H1 (cell line): ENCODE data around the gene ADCY3. TPM values are rescaled to one million over a fixed set of nuclear protein-coding genes. Genes with fewer than 3 reads are reported as not detected.

ENCODE experiments used
- CTCF ChIA-PET: fragments of 300-600 bp; sonication (Branson Sonifier 250); formaldehyde crosslinking; loops from one replicate; lab custom pipeline; 2021; ENCODE audit not compliant: partially characterized antibody; lab: Charles Lee
- POLR2A ChIA-PET: fragments of 300-600 bp; sonication (Branson Sonifier 250); formaldehyde crosslinking; loops from one replicate; lab custom pipeline; 2021; ENCODE audit warnings: inconsistent platforms; ENCODE audit not compliant: partially characterized antibody; lab: Charles Lee
- DNase-seq, 2 experiments: peaks; one replicate each; pipeline versions ENCODE4 v3.0.0 to v3.0.0-alpha.2; 2010 to 2022; ENCODE audit warnings: low spot score in 2 of 2, low read depth in 1 of 2, mixed read lengths in 1 of 2
- FAIRE-seq: peaks from 2 replicates; lab custom pipeline; 2011; peaks lifted over from hg19 to GRCh38; lab: Jason Lieb, UNC
- H2AFZ ChIP-seq: 2 replicates; pipeline ENCODE4 v1.8.1; 2012; ENCODE audit warnings: low read length, inconsistent platforms
- H2AK5ac ChIP-seq: 2 replicates; pipeline ENCODE4 v1.6.1; 2013; ENCODE audit warnings: low read depth, low read length
- H2BK120ac ChIP-seq: replicated peaks from 2 replicates; pipeline ENCODE3; 2013; ENCODE audit warnings: low read depth, low read length, inconsistent platforms
- H2BK12ac ChIP-seq: 2 replicates; pipeline ENCODE4 v1.6.1; 2013; ENCODE audit warnings: low read depth, low read length
- H2BK15ac ChIP-seq: 2 replicates; pipeline ENCODE4 v1.6.1; 2013; ENCODE audit warnings: low read length
- H2BK20ac ChIP-seq: 2 replicates; pipeline ENCODE4 v1.6.1; 2013; ENCODE audit warnings: low read length
- H2BK5ac ChIP-seq: 2 replicates; pipeline ENCODE4 v1.6.1; 2013; ENCODE audit warnings: low read depth, low read length
- H3K14ac ChIP-seq: 2 replicates; pipeline ENCODE4 v1.6.1; 2013; ENCODE audit warnings: inconsistent platforms; ENCODE audit not compliant: insufficient read length
- H3K18ac ChIP-seq: 2 replicates; pipeline ENCODE4 v1.6.1; 2013; ENCODE audit warnings: low read length; ENCODE audit errors: extremely low read depth
- H3K23ac ChIP-seq: 2 replicates; pipeline ENCODE4 v1.6.1; 2013; ENCODE audit warnings: inconsistent platforms; ENCODE audit not compliant: insufficient read length
- H3K23me2 ChIP-seq: 2 replicates; pipeline ENCODE4 v1.6.1; 2013; ENCODE audit warnings: low read depth, low read length
- H3K27ac ChIP-seq: 2 replicates; pipeline ENCODE4 v1.6.1; 2011; ENCODE audit warnings: low read depth, low read length, inconsistent platforms
- H3K27me3 ChIP-seq, 4 experiments: replicated peaks in 1 of 4; 1 replicate in 1 of 4; 2 replicates in 3 of 4; pipeline versions ENCODE4 v1.6.1 to v1.8.1; 2011 to 2013; ENCODE audit warnings: low read length in 3 of 4, mild to moderate bottlenecking in 3 of 4, inconsistent platforms in 2 of 4, mixed read lengths in 2 of 4, moderate library complexity in 1 of 4; ENCODE audit not compliant: control insufficient read depth in 3 of 4, insufficient read depth in 3 of 4; ENCODE audit errors: extremely low read depth in 1 of 4
- H3K36me3 ChIP-seq, 4 experiments: 2 replicates each; pipeline versions ENCODE4 v1.6.1 to v1.8.1; 2011 to 2013; ENCODE audit warnings: mild to moderate bottlenecking in 4 of 4, low read length in 3 of 4, moderate library complexity in 2 of 4, control low read depth in 1 of 4, inconsistent platforms in 1 of 4; ENCODE audit not compliant: insufficient read depth in 4 of 4, control insufficient read depth in 2 of 4
- H3K4ac ChIP-seq: replicated peaks from 2 replicates; pipeline ENCODE3; 2013; ENCODE audit warnings: low read length, low read depth, mixed read lengths, inconsistent platforms; ENCODE audit not compliant: insufficient read length
- H3K4me1 ChIP-seq, 4 experiments: replicated peaks in 1 of 4; 1 replicate in 1 of 4; 2 replicates in 3 of 4; pipeline versions ENCODE4 v1.6.1 to v1.8.1; 2011 to 2013; ENCODE audit warnings: low read length in 3 of 4, inconsistent platforms in 2 of 4, mixed read lengths in 1 of 4; ENCODE audit not compliant: insufficient read depth in 4 of 4, control insufficient read depth in 3 of 4
- H3K4me2 ChIP-seq, 2 experiments: 2 replicates each; pipeline versions ENCODE4 v1.6.1 to v1.8.1; 2011 to 2013; ENCODE audit warnings: low read depth in 2 of 2, low read length in 2 of 2, control low read depth in 1 of 2, inconsistent platforms in 1 of 2, mild to moderate bottlenecking in 1 of 2; ENCODE audit not compliant: insufficient read depth in 1 of 2
- H3K4me3 ChIP-seq, 4 experiments: fragments of 200-600, 300-600 bp in 1 of 4; sonication (generic), shearing (Covaris generic), sonication (Bioruptor Twin) in 1 of 4; 2 replicates each; pipeline versions ENCODE4 v1.5.1 to v1.8.1; 2011 to 2016; ENCODE audit warnings: low read length in 4 of 4, low read depth in 3 of 4, control low read depth in 2 of 4, inconsistent platforms in 2 of 4, mild to moderate bottlenecking in 2 of 4, mixed read lengths in 1 of 4, moderate library complexity in 1 of 4; ENCODE audit not compliant: insufficient read depth in 2 of 4; ENCODE audit errors: extremely low read depth in 1 of 4
- H3K56ac ChIP-seq: replicated peaks from 2 replicates; pipeline ENCODE3; 2013; ENCODE audit warnings: low read depth, mild to moderate bottlenecking, mixed read lengths, low read length, inconsistent platforms; ENCODE audit not compliant: insufficient read length
- H3K79me1 ChIP-seq: 2 replicates; pipeline ENCODE4 v1.6.1; 2013; ENCODE audit warnings: low read depth, low read length, control low read depth
- H3K79me2 ChIP-seq, 2 experiments: 2 replicates each; pipeline versions ENCODE4 v1.6.1 to v1.8.1; 2012 to 2013; ENCODE audit warnings: low read length in 2 of 2, mild to moderate bottlenecking in 2 of 2, inconsistent platforms in 1 of 2; ENCODE audit not compliant: insufficient read depth in 2 of 2, control insufficient read depth in 1 of 2
- H3K9ac ChIP-seq, 4 experiments: replicated peaks in 1 of 4; 1 replicate in 1 of 4; 2 replicates in 3 of 4; pipeline versions ENCODE4 v1.6.1 to v1.8.1; 2011 to 2013; ENCODE audit warnings: low read depth in 3 of 4, low read length in 3 of 4, control low read depth in 2 of 4, mild to moderate bottlenecking in 2 of 4, moderate library complexity in 2 of 4, inconsistent platforms in 1 of 4; ENCODE audit errors: extremely low read depth in 1 of 4
- H3K9me3 ChIP-seq, 2 experiments: 2 replicates each; pipeline versions ENCODE4 v1.6.1 to v1.8.1; 2012 to 2013; ENCODE audit warnings: mild to moderate bottlenecking in 2 of 2, moderate library complexity in 2 of 2, control low read depth in 1 of 2, inconsistent platforms in 1 of 2, low read depth in 1 of 2, low read length in 1 of 2, mixed read lengths in 1 of 2; ENCODE audit not compliant: insufficient read depth in 2 of 2
- H4K20me1 ChIP-seq, 2 experiments: replicated peaks in 1 of 2; 2 replicates each; pipeline versions ENCODE3 to v1.8.1; 2011 to 2013; ENCODE audit warnings: inconsistent platforms in 2 of 2, low read length in 2 of 2, mild to moderate bottlenecking in 1 of 2; ENCODE audit not compliant: insufficient read depth in 2 of 2, control insufficient read depth in 1 of 2
- H4K5ac ChIP-seq: 2 replicates; pipeline ENCODE4 v1.6.1; 2013; ENCODE audit warnings: low read length, low read depth, mixed read lengths, inconsistent platforms; ENCODE audit not compliant: insufficient read length
- H4K8ac ChIP-seq: 2 replicates; pipeline ENCODE4 v1.8.0; 2013; ENCODE audit warnings: mild to moderate bottlenecking, moderate library complexity, low read length, inconsistent platforms; ENCODE audit not compliant: insufficient read depth; ENCODE audit errors: extremely low read depth
- H4K91ac ChIP-seq: replicated peaks from 2 replicates; pipeline ENCODE3; 2013; ENCODE audit warnings: low read length, mixed read lengths, inconsistent platforms; ENCODE audit not compliant: insufficient read length
- BRCA1 ChIP-seq: IDR thresholded peaks from 2 replicates; pipeline ENCODE4 v1.6.1; 2012; ENCODE audit warnings: low read depth, low read length, improper control_type of control experiment
- CBX5 ChIP-seq: fragments of 300-800, 300-1000 bp; sonication (generic); IDR thresholded peaks from 2 replicates; pipeline ENCODE4 v1.7.1; 2016; ENCODE audit warnings: antibody characterized with exemption, low read length, low read depth
- CHD2 ChIP-seq: IDR thresholded peaks from 2 replicates; pipeline ENCODE4 v1.6.1; 2012; ENCODE audit warnings: low read length, improper control_type of control experiment
- CREB1 ChIP-seq: IDR thresholded peaks from 2 replicates; pipeline ENCODE4 v1.6.1; 2012; ENCODE audit warnings: inconsistent platforms
- KDM1A ChIP-seq: fragments of 200-600, 300-600 bp; sonication (generic); IDR thresholded peaks from 2 replicates; pipeline ENCODE4 v1.7.1; 2016; ENCODE audit warnings: mild to moderate bottlenecking, low read length, borderline replicate concordance
- NRF1 ChIP-seq: IDR thresholded peaks from 2 replicates; pipeline ENCODE4 v1.6.1; 2011; ENCODE audit warnings: mild to moderate bottlenecking, low read depth, low read length, improper control_type of control experiment
- SAP30 ChIP-seq: fragments of 300-600 bp; sonication (generic); IDR thresholded peaks from 2 replicates; pipeline ENCODE4 v1.7.1; 2012; ENCODE audit warnings: low read length, moderate library complexity, mild to moderate bottlenecking, inconsistent platforms; ENCODE audit not compliant: insufficient read depth, insufficient replicate concordance
- SIRT6 ChIP-seq: IDR thresholded peaks from one replicate; pipeline ENCODE4 v1.7.1; 2012; ENCODE audit warnings: low read length, inconsistent platforms
- SIX5 ChIP-seq: IDR thresholded peaks from 2 replicates; pipeline ENCODE4 v1.6.1; 2011; ENCODE audit warnings: mild to moderate bottlenecking, low read depth, low read length
- SP1 ChIP-seq: IDR thresholded peaks from 2 replicates; pipeline ENCODE4 v1.6.1; 2011; ENCODE audit warnings: low read depth, low read length
- SP4 ChIP-seq: IDR thresholded peaks from 2 replicates; pipeline ENCODE4 v1.6.1; 2012; ENCODE audit warnings: low read length, inconsistent platforms
- SUZ12 ChIP-seq: fragments of 200-600 bp; sonication (generic); IDR thresholded peaks from 2 replicates; pipeline ENCODE4 v1.6.1; 2012; ENCODE audit warnings: mild to moderate bottlenecking, inconsistent platforms, low read length, moderate library complexity, mixed read lengths
- TAF1 ChIP-seq: IDR thresholded peaks from 2 replicates; pipeline ENCODE4 v1.6.1; 2011; ENCODE audit warnings: mild to moderate bottlenecking, low read depth, low read length
- TAF7 ChIP-seq: optimal IDR thresholded peaks from 2 replicates; pipeline ENCODE3; 2011; ENCODE audit warnings: low read depth, mild to moderate bottlenecking, inconsistent platforms, low read length, moderate library complexity, borderline replicate concordance
- TCF12 ChIP-seq: IDR thresholded peaks from 2 replicates; pipeline ENCODE4 v1.6.1; 2011; ENCODE audit warnings: low read depth, mild to moderate bottlenecking, low read length
- WGBS, 2 experiments: shearing (Covaris generic) in 1 of 2; methylation state at CpG; one replicate each; pipeline versions ENCODE4 v1.1.6 to v1.1.7; 2013 to 2015; ENCODE audit warnings: low lambda C conversion rate in 2 of 2, mixed read lengths in 2 of 2, inconsistent platforms in 1 of 2, low coverage in 1 of 2, missing lambda C conversion rate in 1 of 2; ENCODE audit not compliant: insufficient replicate concordance in 2 of 2, insufficient coverage in 1 of 2, insufficient read length in 1 of 2; ENCODE audit errors: extremely low coverage in 1 of 2, missing lambda C conversion rate in 1 of 2; 5-methylcytosine and 5-hydroxymethylcytosine counted together
- polyA plus RNA-seq, 7 experiments: library from polyadenylated mRNA; depleted of rRNA in 3 of 7; stranded (reverse) in 5 of 7; unstranded in 2 of 7; fragments of >200 nt in 5 of 7; fragments of 200-250 nt in 2 of 7; gene quantifications; 1 replicate in 5 of 7; 2 replicates in 1 of 7; 4 replicates in 1 of 7; pipeline versions ENCODE4 v1.2.1 to v1.2.3, GENCODE V29; 2011 to 2013; ENCODE audit warnings: missing spikeins in 2 of 7, mixed read lengths in 2 of 7
- total RNA-seq: library from RNA; stranded (reverse); fragmentation: NEBNext Ultra II Directional; extraction: Animal tissue kit (Norgen Biotek cat#: 25700); gene quantifications from 2 replicates; pipeline ENCODE4 v1.2.1, GENCODE V29; 2021
- TF ChIP-seq, protein P1 (sequence below): IDR thresholded peaks from 2 replicates; pipeline ENCODE4 v1.6.1; 2011; ENCODE audit warnings: low read length, improper control_type of control experiment

Gene ADCY3
- total and polyA plus RNA-seq, 2 of the 8 experiments (the other 6 are each of a cell fraction or from before 2014, with no cell fraction given), result 45.1 to 52.9 TPM

DNA sequence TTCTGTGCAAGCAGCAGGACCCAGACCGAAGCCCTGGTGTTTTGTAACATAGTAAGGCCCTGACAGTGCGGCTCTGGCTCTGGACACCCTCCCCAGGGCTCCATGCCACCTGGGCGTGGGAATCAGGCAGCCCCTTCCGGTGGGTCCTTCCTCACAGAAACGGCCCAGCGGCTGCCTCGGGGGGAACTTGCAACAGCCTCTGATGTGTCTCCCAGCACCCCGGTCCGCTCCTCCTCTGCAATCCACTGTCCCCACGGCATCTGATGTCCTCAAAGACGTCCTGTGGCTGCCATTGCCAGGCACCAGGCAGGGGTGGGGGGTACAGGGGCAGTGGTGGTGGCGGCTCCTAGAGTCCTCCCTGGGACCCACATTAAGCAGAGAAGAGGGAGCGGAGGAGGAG lies 68.0 kb downstream of the ADCY3 start:
- Histone ChIP-seq H3K9ac (no peak overlapping the region), H4K91ac (no peak overlapping the region), H3K23me2 (no peaks in the 10 kb centered on the region), H3K79me2 (no peaks in the 10 kb centered on the region), H3K4me2 (no peak overlapping the region), H4K8ac (no peak overlapping the region; the same call in 1 of the 2 replicates), H2BK20ac (no peak overlapping the region), H4K5ac (no peak overlapping the region), H3K27ac (no peak overlapping the region), H3K14ac (no peak overlapping the region), H3K79me1 (no peaks in the 10 kb centered on the region; the same call in 1 of the 2 replicates), H2AK5ac (no peak overlapping the region), H3K27me3 (no peaks in the 10 kb centered on the region), H3K9me3 (peaks cover 8 to 16% of the 10 kb centered on the region in 2 experiments; a peak in 3 of 4 replicates), H3K56ac (no peak overlapping the region), H2BK15ac (no peak overlapping the region), H3K4me1 (no peaks in the 10 kb centered on the region), H3K4me3 (no peak overlapping the region), H2BK120ac (no peak overlapping the region), H4K20me1 (peaks cover 0 to 2% of the 10 kb centered on the region in 2 experiments), H3K18ac (no peak overlapping the region), H2AFZ (no peak overlapping the region), H3K36me3 (no peaks in the 10 kb centered on the region; a peak in 2 of 8 replicates), H2BK12ac (no peak overlapping the region), H3K4ac (no peak overlapping the region), H3K23ac (no peak overlapping the region), H2BK5ac (no peak overlapping the region)
- DNase-seq, result no peak
- ChIA-PET POLR2A (no interaction called here), CTCF (no interaction called here)
- 94% methylated on average over 12 of the region's 13 CpGs; no CpG with 5 or more reads in 1 of the 2 experiments for WGBS, 2 experiments
- FAIRE-seq, result no peak
- no peak for TF ChIP-seq BRCA1
- no peak for TF ChIP-seq SIRT6
- no peak for TF ChIP-seq TAF7
- no peak for TF ChIP-seq KDM1A
- no peak for TF ChIP-seq CREB1
- no peak for TF ChIP-seq SAP30
- TF ChIP-seq SIX5, result no peak
- TF ChIP-seq CBX5, result no peak
- TF ChIP-seq CHD2, result no peak
- no peak for TF ChIP-seq NRF1
- TF ChIP-seq TAF1, result no peak
- TF ChIP-seq SUZ12, result no peak
- TF ChIP-seq TCF12, result no peak
- TF ChIP-seq SP4, result no peak
- TF ChIP-seq SP1, result no peak
- TF ChIP-seq, protein P1, sequence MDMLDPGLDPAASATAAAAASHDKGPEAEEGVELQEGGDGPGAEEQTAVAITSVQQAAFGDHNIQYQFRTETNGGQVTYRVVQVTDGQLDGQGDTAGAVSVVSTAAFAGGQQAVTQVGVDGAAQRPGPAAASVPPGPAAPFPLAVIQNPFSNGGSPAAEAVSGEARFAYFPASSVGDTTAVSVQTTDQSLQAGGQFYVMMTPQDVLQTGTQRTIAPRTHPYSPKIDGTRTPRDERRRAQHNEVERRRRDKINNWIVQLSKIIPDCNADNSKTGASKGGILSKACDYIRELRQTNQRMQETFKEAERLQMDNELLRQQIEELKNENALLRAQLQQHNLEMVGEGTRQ, result no peak
